Occipital lobe (tissue), 2 donors: ENCODE results near the gene UMAD1. TPM values are rescaled to one million over a fixed set of nuclear protein-coding genes. Genes with fewer than 3 reads are reported as not detected.
"Not testable (repeated sequence)": the region's sequence is repeated elsewhere in the genome, so short reads cannot be mapped to it uniquely, and the experiment has no call there.

Experiments
- DNase-seq: peaks from one replicate; lab custom pipeline; 2025; lab: John Stamatoyannopoulos, UW
- total RNA-seq: library from RNA; depleted of rRNA; stranded (reverse); fragments of >200 nt; gene quantifications from one replicate; pipeline ENCODE4 v1.2.3, GENCODE V29; 2014

The UMAD1 gene
- total RNA-seq, 1 donor from 2014 or later: 10.9 TPM

GRCh38 chr7:7652798-7653540 is 12.4 kb downstream of the UMAD1 start:
- DNase-seq: no peak

GRCh38 chr7:7653593-7654187 is 13.1 kb downstream of the UMAD1 start:
- no peak for DNase-seq

GRCh38 chr7:7654964-7655715 is 14.6 kb downstream of the UMAD1 start:
- no peak for DNase-seq

- DNase-seq: not testable (repeated sequence)
Observed at GRCh38 chr7:7656459-7656858, 15.9 kb downstream of the UMAD1 start.

- no peak for DNase-seq
Observed at GRCh38 chr7:7662527-7662926, 22.0 kb downstream of the UMAD1 start.

GRCh38 chr7:7664291-7664690 is 23.7 kb downstream of the UMAD1 start:
- DNase-seq: no peak

GRCh38 chr7:7665031-7665430 is 24.5 kb downstream of the UMAD1 start:
- no peak for DNase-seq

GRCh38 chr7:7667187-7667586 is 26.6 kb downstream of the UMAD1 start:
- no peak for DNase-seq

- no peak for DNase-seq
Observed at GRCh38 chr7:7668706-7669105, 28.2 kb downstream of the UMAD1 start.

GRCh38 chr7:7670490-7670889 is 29.9 kb downstream of the UMAD1 start:
- DNase-seq: no peak

GRCh38 chr7:7671361-7671760 is 30.8 kb downstream of the UMAD1 start:
- DNase-seq: no peak

- DNase-seq: no peak
Observed at GRCh38 chr7:7672545-7673239, 32.1 kb downstream of the UMAD1 start.

GRCh38 chr7:7673240-7673550 is 32.6 kb downstream of the UMAD1 start:
- DNase-seq: no peak

- no peak for DNase-seq
Observed at GRCh38 chr7:7675686-7676085, 35.1 kb downstream of the UMAD1 start.

GRCh38 chr7:7679640-7680039 is 39.1 kb downstream of the UMAD1 start:
- DNase-seq: not testable (repeated sequence)

- DNase-seq: no peak
Observed at GRCh38 chr7:7681191-7681935, 40.8 kb downstream of the UMAD1 start.

GRCh38 chr7:7681936-7682329 is 41.4 kb downstream of the UMAD1 start:
- DNase-seq: no peak

- DNase-seq: no peak
Observed at GRCh38 chr7:7682861-7683260, 42.3 kb downstream of the UMAD1 start.

GRCh38 chr7:7686811-7687508 is 46.4 kb downstream of the UMAD1 start:
- DNase-seq: no peak

- DNase-seq: no peak
Observed at GRCh38 chr7:7687800-7688199, 47.2 kb downstream of the UMAD1 start.

- DNase-seq: no peak
Observed at GRCh38 chr7:7688310-7688709, 47.8 kb downstream of the UMAD1 start.
